DND-41 (cell line): ENCODE results near the gene TTC29.
"Not testable (repeated sequence)": the region's sequence is repeated elsewhere in the genome, so short reads cannot be mapped to it uniquely, and the experiment has no call there.

Source experiments
- ATAC-seq: fragments of 200-7000 bp; cut with Tn5 transposase; 3 replicates; pipeline ENCODE4 v1.9.1; 2021; ENCODE audit warnings: low read depth; ENCODE audit not compliant: insufficient read depth
- DNase-seq: peaks from one replicate; pipeline ENCODE4 v3.0.0-alpha.2; 2020
- H2AFZ ChIP-seq: 2 replicates; pipeline ENCODE4 v1.6.0; 2012; ENCODE audit warnings: low read depth, low read length
- H3K27ac ChIP-seq: 2 replicates; pipeline ENCODE4 v1.5.1; 2012; ENCODE audit warnings: low read length, inconsistent platforms
- H3K27me3 ChIP-seq: fragments of 200-600 bp; sonication (generic); 2 replicates; pipeline ENCODE4 v1.6.0; 2012; ENCODE audit warnings: low read length, mild to moderate bottlenecking, inconsistent platforms; ENCODE audit not compliant: insufficient read depth, poor library complexity
- H3K36me3 ChIP-seq: 2 replicates; pipeline ENCODE4 v1.5.1; 2012; ENCODE audit warnings: low read length, inconsistent platforms; ENCODE audit not compliant: insufficient read depth
- H3K4me1 ChIP-seq: 2 replicates; pipeline ENCODE4 v1.5.1; 2012; ENCODE audit warnings: mild to moderate bottlenecking, low read length; ENCODE audit not compliant: insufficient read depth
- H3K4me2 ChIP-seq: 2 replicates; pipeline ENCODE4 v1.6.0; 2012; ENCODE audit warnings: mild to moderate bottlenecking, moderate library complexity, low read length, inconsistent platforms; ENCODE audit not compliant: insufficient read depth
- H3K4me3 ChIP-seq, 2 experiments: fragments of 200-600 bp in 1 of 2; shearing (Covaris generic) in 1 of 2; 2 replicates each; pipeline ENCODE4 v1.5.1; 2012 to 2016; ENCODE audit warnings: inconsistent platforms in 2 of 2, low read length in 2 of 2, mild to moderate bottlenecking in 2 of 2, low read depth in 1 of 2, moderate library complexity in 1 of 2
- H3K79me2 ChIP-seq: 2 replicates; pipeline ENCODE4 v1.6.0; 2012; ENCODE audit warnings: low read length, inconsistent platforms; ENCODE audit not compliant: insufficient read depth
- H3K9ac ChIP-seq: 2 replicates; pipeline ENCODE4 v1.6.0; 2012; ENCODE audit warnings: low read depth, mild to moderate bottlenecking, inconsistent platforms, low read length, moderate library complexity
- H3K9me3 ChIP-seq: 2 replicates; pipeline ENCODE4 v1.5.1; 2012; ENCODE audit warnings: low read length, moderate library complexity, mild to moderate bottlenecking, inconsistent platforms; ENCODE audit not compliant: insufficient read depth, severe bottlenecking
- H4K20me1 ChIP-seq: 2 replicates; pipeline ENCODE4 v1.6.0; 2012; ENCODE audit warnings: low read length; ENCODE audit not compliant: insufficient read depth
- CTCF ChIP-seq: IDR thresholded peaks from 2 replicates; pipeline ENCODE4 v1.5.1; 2012; ENCODE audit warnings: borderline replicate concordance, low read length, moderate library complexity, mild to moderate bottlenecking; ENCODE audit not compliant: poor library complexity, severe bottlenecking; ENCODE audit errors: extremely low read depth
- EZH2 ChIP-seq: IDR thresholded peaks from 3 replicates; pipeline ENCODE4 v1.6.1; 2012; ENCODE audit warnings: borderline replicate concordance, low read depth, mild to moderate bottlenecking, moderate library complexity, low read length, inconsistent platforms; ENCODE audit not compliant: severe bottlenecking

The TTC29 gene

GRCh38 chr4:146709956-146710355, 235.7 kb downstream of the TTC29 start:
- Histone ChIP-seq H3K27me3 (no peaks in the 10 kb centered on the region), H3K9me3 (no peaks in the 10 kb centered on the region), H2AFZ (no peak overlapping the region), H3K4me2 (no peak overlapping the region), H4K20me1 (no peaks in the 10 kb centered on the region), H3K27ac (no peak overlapping the region), H3K4me1 (no peaks in the 10 kb centered on the region), H3K9ac (no peak overlapping the region), H3K79me2 (no peaks in the 10 kb centered on the region), H3K4me3 (no peak overlapping the region), H3K36me3 (no peaks in the 10 kb centered on the region)
- TF ChIP-seq EZH2 (no peak), CTCF (no peak)
- ATAC-seq (no peak), DNase-seq (no peak)

- DNase-seq (no peak), ATAC-seq (no peak)
- H3K36me3 ChIP-seq = no peaks in the 10 kb centered on the region
- H2AFZ ChIP-seq = no peak overlapping the region
- no peaks in the 10 kb centered on the region for H3K79me2 ChIP-seq
- no peaks in the 10 kb centered on the region for H4K20me1 ChIP-seq
- no peaks in the 10 kb centered on the region for H3K9me3 ChIP-seq
- no peaks in the 10 kb centered on the region for H3K4me1 ChIP-seq
- no peaks in the 10 kb centered on the region for H3K27me3 ChIP-seq
- no peak overlapping the region for H3K4me2 ChIP-seq
- no peak overlapping the region for H3K4me3 ChIP-seq
- no peak overlapping the region for H3K27ac ChIP-seq
- TF ChIP-seq EZH2 = no peak
- no peak for TF ChIP-seq CTCF
- H3K9ac ChIP-seq = no peak overlapping the region
Measured at GRCh38 chr4:146699910-146700309, 245.8 kb downstream of the TTC29 start.

- Histone ChIP-seq H3K9ac (no peak overlapping the region), H3K4me2 (no peak overlapping the region), H3K9me3 (no peaks in the 10 kb centered on the region), H3K79me2 (no peaks in the 10 kb centered on the region), H2AFZ (no peak overlapping the region), H3K27ac (no peak overlapping the region), H3K4me3 (no peak overlapping the region), H3K27me3 (no peaks in the 10 kb centered on the region), H3K36me3 (no peaks in the 10 kb centered on the region), H4K20me1 (no peaks in the 10 kb centered on the region), H3K4me1 (no peaks in the 10 kb centered on the region)
- ATAC-seq (no peak), DNase-seq (no peak)
- TF ChIP-seq EZH2 = no peak
Measured at GRCh38 chr4:146674829-146675570, 270.7 kb downstream of the TTC29 start.

DNA sequence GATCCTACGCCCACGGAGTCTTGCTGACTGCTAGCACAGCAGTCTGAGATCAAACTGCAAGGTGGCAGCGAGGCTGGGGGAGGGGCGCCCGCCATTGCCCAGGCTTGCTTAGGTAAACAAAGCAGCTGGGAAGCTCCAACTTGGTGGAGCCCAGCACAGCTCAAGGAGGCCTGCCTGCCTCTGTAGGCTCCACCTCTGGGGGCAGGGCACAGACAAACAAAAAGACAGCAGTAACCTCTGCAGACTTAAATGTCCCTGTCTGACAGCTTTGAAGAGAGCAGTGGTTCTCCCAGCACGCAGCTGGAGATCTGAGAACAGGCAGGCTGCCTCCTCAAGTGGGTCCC, 281.7 kb downstream of the TTC29 start:
- DNase-seq, H3K4me3 ChIP-seq, H3K4me1 ChIP-seq: not testable (repeated sequence)

More for the DNA sequence above, 281.7 kb downstream of the TTC29 start:
- H4K20me1 ChIP-seq, H3K27ac ChIP-seq, H3K9ac ChIP-seq, H3K4me2 ChIP-seq, H3K27me3 ChIP-seq, H3K36me3 ChIP-seq, ATAC-seq, H2AFZ ChIP-seq, H3K9me3 ChIP-seq, H3K79me2 ChIP-seq: not testable (repeated sequence)
